HG03039 (cell line): Measurements from ENCODE around the gene EFTUD2.

Experiments
- ATAC-seq: cut with Tn5 transposase; IDR thresholded peaks from one replicate; pipeline ENCODE4 v1.9.1; 2021; ENCODE audit warnings: mild to moderate bottlenecking, moderate library complexity; ENCODE audit not compliant: unreplicated experiment

The EFTUD2 gene

GRCh38 chr17:44911133-44912001 is 12.1 kb upstream of the EFTUD2 start:
- ATAC-seq = no peak

- ATAC-seq = no peak
These were observed 11.2 kb upstream of the EFTUD2 start for GRCh38 chr17:44910231-44911106.

GRCh38 chr17:44909681-44910144 is 10.5 kb upstream of the EFTUD2 start:
- no peak for ATAC-seq

GRCh38 chr17:44908761-44909326 is 9.6 kb upstream of the EFTUD2 start:
- ATAC-seq = no peak

- no peak for ATAC-seq
These were observed 8.7 kb upstream of the EFTUD2 start for GRCh38 chr17:44907729-44908470.

GRCh38 chr17:44906763-44907728 is 7.8 kb upstream of the EFTUD2 start:
- no peak for ATAC-seq

- ATAC-seq = no peak
These were observed 6.9 kb upstream of the EFTUD2 start for GRCh38 chr17:44906010-44906646.

GRCh38 chr17:44905006-44906000 is 6.1 kb upstream of the EFTUD2 start:
- no peak for ATAC-seq

- ATAC-seq = no peak
These were observed 5.0 kb upstream of the EFTUD2 start for GRCh38 chr17:44904001-44904984.

GRCh38 chr17:44903012-44903685 is 3.9 kb upstream of the EFTUD2 start:
- no peak for ATAC-seq

- ATAC-seq = no peak
These were observed 3.0 kb upstream of the EFTUD2 start for GRCh38 chr17:44902135-44902760.

GRCh38 chr17:44901411-44901921 is 2.2 kb upstream of the EFTUD2 start:
- ATAC-seq = no peak

- no peak for ATAC-seq
These were observed 1.6 kb upstream of the EFTUD2 start for GRCh38 chr17:44900894-44901293.

GRCh38 chr17:44898768-44899073 is 524 bp downstream of the EFTUD2 start:
- ATAC-seq = no peak

- ATAC-seq = no peak
These were observed 4.6 kb downstream of the EFTUD2 start for GRCh38 chr17:44894642-44895041.

- no peak for ATAC-seq
These were observed 7.0 kb downstream of the EFTUD2 start for GRCh38 chr17:44892250-44892649.
